Stimulated activated CD4-positive, alpha-beta T cell treated with anti-CD3 and anti-CD28 coated beads, TNF-alpha, amount 100 ng/mL, for 48 hours (primary cell): ENCODE data around the gene GRAPL.
"Not testable (repeated sequence)": the region's sequence is repeated elsewhere in the genome, so short reads cannot be mapped to it uniquely, and the experiment has no call there.

Experiments
- DNase-seq, 3 donors: peaks; one replicate each; pipeline ENCODE4 v3.0.0-alpha.2; 2020; ENCODE audit warnings: low read depth in 3 of 3

The GRAPL gene

DNA sequence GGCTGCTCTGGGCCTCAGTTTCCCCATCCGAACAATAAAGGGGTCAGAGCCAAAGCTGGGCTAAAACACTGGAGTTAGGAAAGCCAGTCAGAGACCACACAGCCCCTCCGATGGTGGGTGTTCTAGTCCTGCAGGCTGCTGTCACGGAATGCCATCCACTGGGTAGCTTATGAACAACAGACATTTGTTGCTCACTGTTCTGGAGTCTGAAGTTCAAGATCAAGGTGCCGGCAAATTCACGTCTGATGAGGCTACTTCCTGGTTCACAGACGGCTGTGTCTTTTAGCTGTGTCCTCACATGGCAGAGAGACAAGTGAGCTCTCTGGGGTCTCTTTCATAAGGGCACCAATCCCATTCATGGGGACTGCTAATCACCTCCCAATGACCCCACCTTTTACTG is 9.2 kb downstream of the GRAPL start:
- not testable (repeated sequence) for DNase-seq

DNA sequence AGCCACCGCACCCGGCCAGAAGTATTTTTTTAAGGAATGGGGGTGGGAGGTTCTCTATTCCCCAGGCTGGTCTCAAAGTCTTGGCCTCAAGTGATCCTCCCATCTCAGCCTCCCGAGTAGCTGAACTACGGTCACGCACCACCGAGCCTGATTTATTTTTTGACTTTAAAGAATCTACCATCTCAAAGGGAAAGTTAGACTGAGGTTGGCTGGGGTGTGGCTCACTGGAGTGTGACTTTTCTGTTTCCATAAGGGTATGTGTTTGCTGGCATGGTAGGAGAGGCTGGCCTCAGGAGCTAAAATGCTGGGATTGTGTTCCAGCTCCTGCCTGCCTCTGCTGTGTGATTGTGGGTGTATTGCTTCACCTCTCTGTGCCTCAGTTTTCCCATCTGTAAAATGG is 10.6 kb downstream of the GRAPL start:
- not testable (repeated sequence) for DNase-seq

DNA sequence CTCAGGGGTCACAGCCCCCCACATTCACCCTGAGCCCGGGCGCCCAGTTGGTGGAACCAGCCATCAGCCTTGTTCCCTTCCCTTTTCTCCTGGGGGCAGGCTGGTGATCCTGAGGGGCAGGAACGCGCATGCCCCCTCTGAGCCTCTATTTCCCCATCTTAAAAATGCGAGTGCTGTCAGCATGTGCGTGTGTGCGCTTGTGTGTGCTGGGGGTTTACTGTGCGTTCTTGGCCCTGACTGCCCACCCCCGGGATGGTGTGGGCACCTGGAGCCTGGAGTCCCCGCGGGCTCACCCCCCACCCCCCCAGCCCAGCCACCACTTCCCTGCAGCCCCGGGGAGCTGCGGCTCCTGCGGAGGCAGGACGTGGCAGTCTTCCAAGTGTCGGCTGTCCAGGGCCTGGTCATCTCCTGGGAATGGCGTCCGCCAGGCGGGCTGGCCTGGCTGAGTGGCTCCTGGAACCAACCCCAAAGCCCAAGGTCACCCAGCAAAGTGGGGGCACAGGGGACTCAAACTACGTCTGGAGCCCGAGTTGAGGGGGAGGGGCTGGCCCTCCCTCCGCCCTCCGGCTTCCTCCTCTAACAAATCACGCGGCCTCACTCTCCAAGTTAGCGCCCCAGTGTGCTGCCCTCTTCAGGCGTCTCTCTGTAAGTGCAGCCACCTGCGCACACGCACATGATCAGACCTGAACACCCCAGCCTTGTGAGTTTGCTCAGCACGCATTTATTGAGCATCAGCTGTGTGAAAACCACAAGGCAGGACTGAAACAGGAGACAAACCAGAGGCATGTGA is 14.2 kb downstream of the GRAPL start:
- not testable (repeated sequence) for DNase-seq

DNA sequence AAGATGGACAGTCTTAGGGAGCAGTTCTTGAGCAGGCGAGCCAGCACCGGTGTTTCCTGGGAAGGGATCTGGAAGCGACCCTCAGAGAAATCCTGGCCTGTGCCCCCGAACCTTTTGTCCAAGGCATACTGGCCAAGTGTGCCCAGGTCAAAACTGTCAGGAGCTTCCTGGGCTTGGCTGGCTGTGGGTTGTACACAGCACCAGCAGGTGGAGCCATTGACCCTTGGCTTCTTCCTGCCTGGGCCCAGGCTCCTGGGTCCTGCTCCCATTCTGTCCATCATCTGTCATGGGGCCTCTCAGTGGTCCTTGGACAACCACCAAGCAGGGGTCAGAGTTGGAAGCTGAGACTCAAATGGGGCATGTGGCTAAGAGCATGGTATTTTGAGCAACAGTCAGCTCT is 15.0 kb downstream of the GRAPL start:
- peak in 1 of 3 donors; percentile 0 for DNase-seq

DNA sequence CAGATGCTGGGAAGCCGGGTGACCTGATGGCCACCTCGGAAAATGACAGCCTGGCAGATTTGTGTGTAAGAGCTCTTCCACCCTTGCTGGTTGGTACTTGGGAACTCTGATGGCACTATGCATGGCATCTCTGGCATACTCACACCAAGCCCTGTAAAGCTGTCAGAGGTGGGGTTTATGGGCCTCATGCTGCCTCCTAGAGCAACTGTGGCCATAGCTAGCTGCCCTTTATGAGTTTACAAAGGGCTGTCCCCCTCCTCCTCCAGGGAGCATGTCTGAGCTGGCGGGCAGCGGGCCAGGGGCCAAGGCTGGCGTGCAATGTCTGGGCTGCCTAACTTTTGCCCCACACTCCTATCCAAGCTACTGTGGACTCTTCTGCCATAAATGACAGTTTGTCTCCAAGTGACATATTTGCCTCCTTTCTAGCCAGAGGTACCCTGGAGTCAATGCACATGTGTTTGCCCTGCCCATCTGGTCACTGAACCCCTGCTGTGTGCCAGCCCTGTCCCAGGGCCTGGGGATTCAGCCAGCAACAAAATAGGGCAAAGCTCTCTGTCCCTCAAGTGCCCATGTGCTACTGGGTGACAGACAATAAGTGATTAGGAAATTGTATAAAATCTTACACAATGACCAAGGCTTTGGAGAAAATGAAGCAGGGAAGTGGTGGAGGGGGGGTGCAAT is 15.8 kb downstream of the GRAPL start:
- not testable (repeated sequence) for DNase-seq

DNA sequence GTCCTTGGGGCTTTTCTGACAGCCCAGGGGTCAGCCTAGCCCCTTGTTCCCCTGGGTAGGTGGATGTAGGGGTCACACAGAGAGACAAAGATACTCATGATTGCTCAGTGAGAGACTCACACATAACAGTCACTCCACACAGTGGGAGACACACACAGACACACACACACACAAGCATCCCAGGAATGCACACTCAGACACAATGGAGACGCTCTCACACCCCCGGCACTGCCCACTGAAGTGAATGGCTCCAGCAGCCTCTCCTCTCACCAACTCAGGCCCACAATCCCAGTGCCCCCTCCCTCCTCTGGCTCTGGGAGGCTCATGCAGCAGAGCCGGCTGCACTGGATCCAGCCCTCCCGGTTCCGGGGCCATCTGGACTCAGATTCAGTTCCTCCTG is 17.0 kb downstream of the GRAPL start:
- DNase-seq = not testable (repeated sequence)

DNA sequence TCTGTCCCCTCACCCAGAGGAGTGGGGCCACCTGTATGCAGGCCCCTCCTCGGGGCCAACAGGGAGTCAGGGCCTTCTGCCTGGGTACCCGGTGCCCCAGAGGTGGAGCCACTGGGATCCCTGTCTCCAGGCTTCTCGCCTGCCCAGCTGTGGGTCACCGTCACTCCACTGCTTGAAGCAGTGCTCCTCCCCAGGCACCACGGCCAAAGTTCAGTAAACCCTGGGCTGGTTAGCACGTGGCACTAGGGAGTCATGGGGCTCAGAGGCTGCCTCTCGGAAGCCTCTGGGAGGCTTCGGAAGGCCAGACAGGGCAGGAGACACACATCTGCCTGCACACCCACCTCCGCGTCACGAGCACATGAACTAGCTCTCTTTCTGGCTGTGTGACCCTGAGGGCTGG is 18.1 kb downstream of the GRAPL start:
- DNase-seq = not testable (repeated sequence)

DNA sequence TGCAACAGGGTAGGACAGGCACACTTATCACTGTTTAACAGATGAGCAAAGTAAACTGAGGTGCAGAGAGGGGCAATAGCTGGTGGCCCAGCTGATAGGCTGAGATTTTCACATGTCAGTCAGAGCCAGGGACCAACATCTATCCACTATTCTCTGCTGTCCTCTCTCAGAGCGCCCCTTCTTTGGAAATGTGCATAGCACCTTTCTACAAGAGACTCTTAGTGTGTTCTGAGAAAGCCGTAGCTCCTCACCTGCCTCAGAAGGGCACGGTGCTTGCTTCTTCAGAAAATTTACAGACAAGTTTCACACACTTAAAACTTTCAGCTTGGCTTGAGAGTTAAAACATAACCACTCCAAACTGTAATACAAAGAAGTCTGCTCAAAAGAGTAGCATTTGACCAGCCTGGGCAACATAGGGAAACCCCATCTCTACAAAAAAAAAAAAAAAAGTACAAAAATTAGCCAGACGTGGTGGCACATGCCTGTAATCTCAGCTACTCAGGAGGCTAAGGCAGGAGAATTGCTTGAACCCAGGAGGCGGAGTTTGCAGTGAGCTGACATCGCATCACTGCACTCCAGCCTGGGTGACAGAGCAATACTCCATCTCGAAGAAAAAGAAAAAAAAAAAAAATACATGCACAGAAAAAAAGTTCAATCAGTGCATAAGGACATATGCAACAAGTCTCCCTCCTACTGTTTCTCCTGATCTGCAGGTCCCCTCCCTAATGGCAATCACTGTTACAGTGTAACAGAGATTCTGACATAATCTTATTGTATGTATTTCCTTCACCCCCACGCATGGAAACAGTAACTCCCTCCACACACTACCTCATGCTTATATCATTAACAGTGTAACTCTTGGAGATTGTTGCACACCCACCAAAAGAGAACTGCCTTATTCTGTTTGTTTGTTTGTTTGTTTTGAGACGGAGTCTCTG is 23.6 kb downstream of the GRAPL start:
- not testable (repeated sequence) for DNase-seq

DNA sequence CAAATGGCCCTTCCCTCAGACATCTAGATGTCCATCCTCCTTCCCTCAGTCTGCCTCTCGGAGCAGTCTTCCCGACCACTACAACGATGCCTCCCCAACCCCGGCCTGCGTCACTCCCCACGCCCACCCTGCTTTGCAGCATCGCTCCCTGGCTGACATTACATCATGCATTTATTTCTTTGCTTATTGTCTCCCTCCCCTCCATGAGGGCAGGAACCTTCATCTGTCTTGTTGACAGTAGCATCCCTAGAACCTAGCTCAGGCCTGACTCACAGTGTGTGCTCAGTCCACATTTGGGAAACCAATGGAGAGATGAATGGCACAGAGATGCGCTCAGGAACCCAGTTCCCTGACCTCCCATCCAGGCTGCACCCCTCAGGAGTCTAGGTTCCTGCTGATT is 30.2 kb downstream of the GRAPL start:
- not testable (repeated sequence) for DNase-seq

DNA sequence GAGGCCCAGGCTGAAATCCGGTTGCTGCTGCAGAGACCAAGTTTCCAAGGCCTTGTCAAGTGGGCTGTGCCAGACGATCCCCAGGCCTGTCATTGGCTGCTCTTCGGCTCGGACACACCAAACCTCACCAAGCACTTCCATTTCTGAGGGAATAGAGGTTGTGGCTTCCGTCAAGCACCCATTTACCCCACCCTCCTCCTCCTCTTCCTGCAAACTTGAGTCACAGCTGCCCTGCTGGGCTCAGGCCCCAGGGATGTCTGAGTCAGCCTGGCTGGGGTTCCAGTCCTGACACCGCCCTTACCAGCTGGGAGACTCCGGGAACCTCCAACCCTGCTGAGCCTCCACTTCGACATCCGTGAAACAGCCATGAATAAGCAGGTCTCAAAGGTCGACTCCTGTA is 31.1 kb downstream of the GRAPL start:
- DNase-seq = not testable (repeated sequence)

DNA sequence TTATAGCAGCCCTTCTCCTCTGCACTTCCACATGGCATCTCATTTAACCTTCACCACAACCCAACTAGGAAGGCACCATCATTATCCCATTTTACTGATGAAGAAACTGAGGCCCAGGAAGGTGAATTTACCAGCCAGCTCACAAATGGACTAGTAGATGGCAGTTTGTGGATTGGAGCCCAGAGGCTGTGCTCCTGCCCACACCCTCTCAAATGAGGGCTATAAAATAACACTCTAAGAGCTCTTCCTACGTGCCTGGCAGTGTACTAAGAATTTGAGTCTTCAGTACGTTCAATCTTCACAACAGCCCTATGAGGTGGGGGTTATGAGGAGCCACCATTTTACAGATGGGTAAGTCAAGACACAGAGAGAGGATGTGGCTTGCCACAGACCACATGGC is 31.5 kb downstream of the GRAPL start:
- not testable (repeated sequence) for DNase-seq

DNA sequence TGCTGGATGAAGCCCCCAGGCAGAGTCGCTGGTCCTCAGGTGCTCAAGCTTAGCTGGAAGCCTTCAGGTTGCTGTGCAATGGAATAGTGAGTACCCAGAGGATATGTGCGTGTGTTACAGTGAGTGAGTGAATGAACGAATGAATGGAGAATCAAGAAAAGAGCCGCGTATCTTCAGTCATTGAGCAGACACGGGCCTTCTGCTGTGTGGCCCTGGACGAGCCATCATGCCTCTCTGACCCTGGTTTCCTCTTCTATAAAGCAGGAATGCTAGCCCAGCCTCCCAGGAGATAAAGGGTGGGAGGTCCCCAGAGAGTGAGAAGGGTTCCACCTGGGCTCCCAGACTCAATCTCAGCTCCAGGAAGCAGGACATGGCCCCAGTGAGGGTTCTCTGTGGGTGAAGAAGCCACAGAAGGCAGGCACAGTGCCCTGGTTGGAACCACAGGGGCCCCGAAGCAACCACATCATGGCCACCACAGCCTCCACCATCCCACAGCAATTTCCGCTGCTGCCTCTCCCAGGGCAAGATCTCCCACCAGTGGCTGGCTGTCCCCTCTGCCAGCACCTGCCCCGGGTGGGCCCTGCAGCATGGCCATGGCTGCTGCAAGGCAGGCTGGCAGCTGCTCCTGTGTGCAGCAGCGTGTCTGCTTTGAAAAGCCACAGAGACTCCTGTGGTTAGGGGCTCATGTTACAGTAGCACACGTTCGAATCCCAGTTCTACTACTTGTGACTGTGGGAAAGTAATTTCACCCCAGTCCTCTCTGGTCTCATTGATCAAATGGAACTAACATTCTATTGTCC is 34.1 kb downstream of the GRAPL start:
- not testable (repeated sequence) for DNase-seq

DNA sequence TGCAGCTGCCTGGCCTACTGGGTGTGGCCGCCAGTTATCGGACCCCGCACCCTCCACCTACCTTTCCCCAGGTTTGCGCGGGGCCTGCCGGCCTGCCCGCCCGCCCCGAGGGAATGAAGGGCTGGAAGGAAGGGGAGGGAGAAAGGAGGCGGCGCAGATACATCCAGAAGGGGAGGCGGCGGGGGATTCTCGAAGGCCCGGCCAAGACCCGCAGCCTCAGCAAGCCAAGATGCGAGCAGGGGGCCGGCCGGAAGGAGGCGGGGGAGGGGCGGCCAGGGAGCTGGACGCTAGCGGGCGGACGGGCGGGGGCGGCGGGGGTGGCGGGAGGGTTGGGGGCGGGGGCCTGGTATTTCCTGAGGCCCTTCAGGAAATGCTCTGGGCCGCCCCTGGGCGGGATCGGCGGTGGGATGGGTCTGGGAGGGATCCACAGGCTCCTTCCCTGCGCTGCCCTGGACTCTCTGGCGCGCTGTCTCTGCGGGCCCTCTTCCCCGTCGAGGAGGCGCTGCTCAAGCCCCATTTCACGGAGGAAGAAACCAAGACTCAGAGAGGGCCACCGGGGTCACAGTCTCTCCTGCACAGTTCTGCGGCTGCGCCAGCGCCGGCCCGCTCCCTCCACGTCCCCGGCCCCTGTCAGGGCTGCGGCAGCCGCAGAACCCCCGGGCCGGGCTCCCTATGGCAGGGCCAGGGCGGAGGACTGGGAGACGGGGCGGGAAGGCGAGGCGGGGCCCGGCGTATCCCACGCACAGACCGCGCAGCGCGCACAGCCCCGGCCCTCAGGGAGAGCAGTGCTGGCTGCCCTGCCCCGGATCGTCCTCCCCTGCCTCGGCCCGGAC is 35.2 kb downstream of the GRAPL start:
- DNase-seq = not testable (repeated sequence)

DNA sequence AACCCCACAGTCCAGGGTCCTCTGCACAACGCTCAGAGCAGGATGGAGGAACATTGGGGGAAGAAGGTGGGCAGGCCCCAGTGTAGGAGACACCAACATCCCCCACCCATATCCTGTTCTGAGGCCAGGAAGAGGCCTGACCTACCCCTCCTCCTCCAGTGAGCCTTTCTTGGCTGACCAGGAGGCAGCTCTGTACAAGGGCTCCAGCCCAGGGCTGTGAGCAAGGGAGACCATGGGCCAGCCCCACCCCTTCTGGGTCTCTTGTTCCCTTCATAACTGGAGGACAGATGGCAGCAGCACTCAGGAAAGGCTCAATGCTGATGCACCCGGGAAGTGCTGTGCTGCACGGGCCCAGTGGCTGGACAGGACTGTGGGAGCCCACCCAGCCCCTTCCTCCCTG is 47.0 kb downstream of the GRAPL start:
- not testable (repeated sequence) for DNase-seq

DNA sequence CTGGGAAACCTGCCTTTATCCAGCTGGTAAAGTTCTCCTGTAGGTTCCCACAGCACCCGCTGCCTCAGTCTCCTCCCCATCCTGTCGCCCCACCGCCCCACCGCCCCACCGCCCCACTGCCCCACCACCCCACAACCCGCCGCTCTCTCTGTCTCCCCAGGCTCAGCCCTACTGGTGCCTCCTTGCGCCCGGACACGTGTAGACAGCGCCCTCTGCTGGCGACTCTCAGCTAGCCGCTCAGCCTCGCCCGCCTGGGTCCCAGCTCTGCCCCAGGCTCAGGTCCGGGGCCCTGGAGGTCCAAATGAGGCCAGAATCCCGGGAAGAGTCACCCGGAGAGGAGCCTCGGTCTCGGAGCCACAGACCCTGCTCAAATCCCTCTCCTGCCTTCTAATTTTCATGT is 48.0 kb downstream of the GRAPL start:
- not testable (repeated sequence) for DNase-seq

DNA sequence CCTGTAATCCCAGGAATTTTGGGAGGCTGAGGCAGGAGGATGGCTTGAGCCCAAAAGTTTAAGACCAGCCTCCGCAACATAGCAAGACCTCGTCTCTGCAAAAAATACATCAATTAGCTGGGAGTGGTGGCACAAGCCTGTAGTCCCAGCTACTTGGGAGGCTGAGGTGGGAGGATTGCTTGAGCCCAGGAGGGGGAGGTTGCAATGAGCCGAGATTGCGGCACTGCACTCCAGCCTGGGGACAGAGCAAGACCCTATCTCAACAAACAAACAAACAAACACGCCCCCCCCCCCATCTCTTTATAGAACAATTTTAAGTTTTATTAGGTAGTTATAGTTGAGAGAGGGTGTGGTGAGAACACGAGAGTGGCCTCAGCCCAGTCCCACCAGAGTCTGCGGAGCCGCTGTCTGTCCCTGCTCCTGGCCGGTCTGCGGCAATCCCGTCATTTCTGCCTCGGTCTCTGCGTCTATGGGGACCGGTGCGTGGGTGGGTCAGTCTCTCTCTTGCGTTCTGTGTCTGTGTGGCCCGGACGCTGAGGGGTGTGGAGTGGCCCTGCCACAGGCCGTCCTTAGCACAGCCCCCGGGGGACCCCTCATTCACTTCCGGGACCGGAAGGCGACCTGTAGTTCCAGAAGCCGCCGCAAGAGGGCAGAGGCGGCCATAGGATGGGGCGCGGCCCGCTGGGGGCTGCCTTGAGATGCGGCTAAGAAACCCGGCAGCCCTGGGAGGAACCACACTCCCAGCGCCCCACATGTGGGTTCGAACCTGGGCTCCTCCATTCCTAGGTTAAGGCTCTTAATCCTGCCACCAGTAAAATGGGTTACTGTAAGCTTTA is 53.9 kb downstream of the GRAPL start:
- not testable (repeated sequence) for DNase-seq

DNA sequence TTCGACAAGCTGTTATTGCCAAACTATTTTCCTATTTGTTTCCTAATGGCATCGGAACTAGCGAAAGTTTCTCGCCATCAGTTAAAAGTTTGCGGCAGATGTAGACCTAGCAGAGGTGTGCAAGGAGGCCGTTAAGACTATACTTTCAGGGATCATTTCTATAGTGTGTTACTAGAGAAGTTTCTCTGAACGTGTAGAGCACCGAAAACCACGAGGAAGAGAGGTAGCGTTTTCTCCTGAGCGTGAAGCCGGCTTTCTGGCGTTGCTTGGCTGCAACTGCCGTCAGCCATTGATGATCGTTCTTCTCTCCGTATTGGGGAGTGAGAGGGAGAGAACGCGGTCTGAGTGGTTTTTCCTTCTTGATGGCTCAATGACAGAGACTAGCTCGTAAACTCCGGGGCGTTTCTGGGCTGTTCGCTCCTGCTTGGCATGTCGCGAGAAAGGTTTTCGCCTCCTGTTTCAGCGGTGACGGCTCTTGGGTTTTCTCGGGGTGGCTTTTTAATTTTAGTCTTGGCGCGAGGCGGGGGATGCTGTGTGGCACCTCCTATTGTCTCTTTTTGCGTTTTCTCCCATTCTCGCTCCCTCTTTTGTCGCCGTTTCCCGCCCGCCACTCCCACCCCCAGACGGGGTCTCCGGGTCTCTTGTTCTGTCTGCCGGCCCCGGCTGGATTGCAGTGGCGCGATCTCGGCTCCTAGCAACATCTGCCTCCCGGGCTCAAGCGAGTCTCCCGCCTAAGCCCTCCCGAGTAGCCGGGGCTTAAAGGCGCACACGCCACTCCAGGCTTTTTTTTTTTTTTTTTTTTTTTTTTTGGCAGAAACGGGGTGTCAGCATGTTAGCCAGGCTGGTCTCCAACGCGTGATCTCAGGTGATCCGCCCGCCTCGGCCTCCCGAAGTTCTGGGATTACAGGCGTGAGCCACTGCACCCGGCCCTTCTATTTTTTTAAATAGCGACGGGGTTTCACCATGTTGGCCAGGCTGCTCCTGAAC is 60.8 kb downstream of the GRAPL start:
- DNase-seq = not testable (repeated sequence)
